HepG2 (cell line): ENCODE measurements around the gene ZKSCAN8. TPM values are rescaled to one million over a fixed set of nuclear protein-coding genes. Genes with fewer than 3 reads are reported as not detected.

Source experiments
- ARHGAP35 ChIP-seq: sonication (generic); formaldehyde crosslinking; IDR thresholded peaks from 2 replicates; pipeline ENCODE4 v1.9.0; 2022; ENCODE audit warnings: mild to moderate bottlenecking, inconsistent platforms, moderate library complexity, missing genetic modification reagents, borderline replicate concordance
- ARID2 ChIP-seq: sonication (generic); formaldehyde crosslinking; IDR thresholded peaks from 2 replicates; pipeline ENCODE4 v1.8.1; 2022; ENCODE audit warnings: mild to moderate bottlenecking, missing genetic modification reagents, borderline replicate concordance
- BCL6 ChIP-seq: IDR thresholded peaks from 2 replicates; pipeline ENCODE4 v1.6.1; 2016; ENCODE audit warnings: missing genetic modification reagents, missing compliant biosample characterization
- DBP ChIP-seq: sonication (generic); formaldehyde crosslinking; IDR thresholded peaks from 2 replicates; pipeline ENCODE4 v1.4.0; 2020; ENCODE audit warnings: missing genetic modification reagents; ENCODE audit errors: not compliant biosample characterization
- DNMT3B ChIP-seq: conservative IDR thresholded peaks from 2 replicates; pipeline ENCODE4 v1.6.1; 2016; ENCODE audit warnings: missing biosample characterization, control low read depth
- ETV5 ChIP-seq: IDR thresholded peaks from 2 replicates; pipeline ENCODE4 v1.6.1; 2018; ENCODE audit warnings: missing biosample characterization, missing genetic modification reagents, inconsistent platforms, borderline replicate concordance
- IKZF4 ChIP-seq: sonication (generic); formaldehyde crosslinking; IDR thresholded peaks from 2 replicates; pipeline ENCODE4 v1.5.1; 2020; ENCODE audit warnings: borderline replicate concordance, mild to moderate bottlenecking, low read depth, missing genetic modification reagents; ENCODE audit errors: not compliant biosample characterization
- KLF13 ChIP-seq: sonication (generic); formaldehyde crosslinking; IDR thresholded peaks from 2 replicates; pipeline ENCODE4 v1.4.0; 2020; ENCODE audit warnings: mild to moderate bottlenecking, missing genetic modification reagents
- KMT2B ChIP-seq: IDR thresholded peaks from 2 replicates; pipeline ENCODE4 v1.6.1; 2016; ENCODE audit warnings: missing genetic modification reagents, missing compliant biosample characterization
- LBX2 ChIP-seq: sonication (generic); formaldehyde crosslinking; IDR thresholded peaks from 2 replicates; pipeline ENCODE4 v1.5.0; 2020; ENCODE audit warnings: missing genetic modification reagents, mild to moderate bottlenecking, borderline replicate concordance
- PITX1 ChIP-seq: sonication (generic); formaldehyde crosslinking; IDR thresholded peaks from 2 replicates; pipeline ENCODE4 v1.5.1; 2020; ENCODE audit warnings: mild to moderate bottlenecking, missing genetic modification reagents
- PLRG1 ChIP-seq: fragments of 450-650 bp; conservative IDR thresholded peaks from 2 replicates; pipeline ENCODE4 v1.6.1; 2016
- PRMT3 ChIP-seq: sonication (generic); formaldehyde crosslinking; IDR thresholded peaks from 2 replicates; pipeline ENCODE4 v1.8.1; 2022; ENCODE audit warnings: low read depth, mild to moderate bottlenecking, moderate library complexity, missing genetic modification reagents, borderline replicate concordance
- RBM39 ChIP-seq: fragments of 200-400 bp; formaldehyde crosslinking; IDR thresholded peaks from one replicate; pipeline ENCODE4 v1.6.1; 2018; ENCODE audit warnings: antibody characterized with exemption, mild to moderate bottlenecking, low read depth, low read length; ENCODE audit not compliant: poor library complexity, severe bottlenecking
- TEAD3 ChIP-seq: optimal IDR thresholded peaks from 2 replicates; pipeline ENCODE3; 2016; ENCODE audit warnings: borderline replicate concordance
- TERF1 ChIP-seq: sonication (generic); formaldehyde crosslinking; IDR thresholded peaks from 2 replicates; pipeline ENCODE4 v1.8.0; 2022; ENCODE audit warnings: mild to moderate bottlenecking, missing genetic modification reagents, moderate library complexity
- TP53 ChIP-seq: sonication (generic); formaldehyde crosslinking; conservative IDR thresholded peaks from 2 replicates; pipeline ENCODE4 v1.4.0; 2020; ENCODE audit warnings: missing genetic modification reagents
- WIZ ChIP-seq: sonication (generic); formaldehyde crosslinking; IDR thresholded peaks from 2 replicates; pipeline ENCODE4 v1.5.1; 2020; ENCODE audit warnings: mild to moderate bottlenecking, missing genetic modification reagents
- ZFYVE20 ChIP-seq: sonication (generic); formaldehyde crosslinking; IDR thresholded peaks from 2 replicates; pipeline ENCODE4 v1.8.0; 2023; ENCODE audit warnings: low read depth, mild to moderate bottlenecking, moderate library complexity, missing genetic modification reagents, borderline replicate concordance
- ZNF24 ChIP-seq: fragments of 450-650 bp; IDR thresholded peaks from 2 replicates; pipeline ENCODE4 v1.6.1; 2017; ENCODE audit warnings: antibody characterized with exemption, mild to moderate bottlenecking
- ZNF260 ChIP-seq: sonication (generic); formaldehyde crosslinking; IDR thresholded peaks from 2 replicates; pipeline ENCODE4 v1.4.0; 2020; ENCODE audit warnings: missing genetic modification reagents, low read depth, mild to moderate bottlenecking, borderline replicate concordance
- ZNF367 ChIP-seq: sonication (generic); formaldehyde crosslinking; IDR thresholded peaks from 2 replicates; pipeline ENCODE4 v1.4.0; 2020; ENCODE audit warnings: missing genetic modification reagents, borderline replicate concordance
- ZNF414 ChIP-seq: sonication (generic); formaldehyde crosslinking; IDR thresholded peaks from 2 replicates; pipeline ENCODE4 v1.5.0; 2020; ENCODE audit warnings: missing genetic modification reagents
- ZNF484 ChIP-seq: sonication (generic); formaldehyde crosslinking; IDR thresholded peaks from 2 replicates; pipeline ENCODE4 v1.5.1; 2020; ENCODE audit warnings: mild to moderate bottlenecking, low read depth, missing genetic modification reagents, borderline replicate concordance
- ZNF496 ChIP-seq: sonication (generic); formaldehyde crosslinking; IDR thresholded peaks from 2 replicates; pipeline ENCODE4 v1.8.1; 2023; ENCODE audit warnings: mild to moderate bottlenecking, moderate library complexity, missing genetic modification reagents; ENCODE audit not compliant: insufficient replicate concordance
- ZNF546 ChIP-seq: sonication (generic); formaldehyde crosslinking; conservative IDR thresholded peaks from 2 replicates; pipeline ENCODE4 v1.8.1; 2023; ENCODE audit warnings: mild to moderate bottlenecking, missing genetic modification reagents
- polyA plus RNA-seq, 8 experiments: library from polyadenylated mRNA; depleted of rRNA in 3 of 8; stranded (reverse) in 7 of 8; unstranded in 1 of 8; fragments of >200 nt; fragmentation: Illumina TruSeq in 4 of 8; extraction: Trizol in 4 of 8; gene quantifications; 2 replicates each; pipeline versions ENCODE4 v1.2.1 to v1.2.3, GENCODE V29; 2011 to 2016; ENCODE audit warnings: low read depth in 4 of 8, missing spikeins in 1 of 8, mixed read lengths in 1 of 8; ENCODE audit not compliant: insufficient read depth in 1 of 8
- total RNA-seq, 5 experiments: library from RNA; depleted of rRNA; stranded (reverse); fragments of >200 nt; fragmentation: Illumina TruSeq; extraction: Trizol; gene quantifications; 2 replicates each; pipeline ENCODE4 v1.2.3, GENCODE V29; 2016; ENCODE audit warnings: low read depth in 1 of 5

ZKSCAN8 gene
- total and polyA plus RNA-seq, 2 of the 13 experiments (the other 11 are each of a cell fraction or from before 2014, with no cell fraction given), result 12.4 to 20.9 TPM

DNA sequence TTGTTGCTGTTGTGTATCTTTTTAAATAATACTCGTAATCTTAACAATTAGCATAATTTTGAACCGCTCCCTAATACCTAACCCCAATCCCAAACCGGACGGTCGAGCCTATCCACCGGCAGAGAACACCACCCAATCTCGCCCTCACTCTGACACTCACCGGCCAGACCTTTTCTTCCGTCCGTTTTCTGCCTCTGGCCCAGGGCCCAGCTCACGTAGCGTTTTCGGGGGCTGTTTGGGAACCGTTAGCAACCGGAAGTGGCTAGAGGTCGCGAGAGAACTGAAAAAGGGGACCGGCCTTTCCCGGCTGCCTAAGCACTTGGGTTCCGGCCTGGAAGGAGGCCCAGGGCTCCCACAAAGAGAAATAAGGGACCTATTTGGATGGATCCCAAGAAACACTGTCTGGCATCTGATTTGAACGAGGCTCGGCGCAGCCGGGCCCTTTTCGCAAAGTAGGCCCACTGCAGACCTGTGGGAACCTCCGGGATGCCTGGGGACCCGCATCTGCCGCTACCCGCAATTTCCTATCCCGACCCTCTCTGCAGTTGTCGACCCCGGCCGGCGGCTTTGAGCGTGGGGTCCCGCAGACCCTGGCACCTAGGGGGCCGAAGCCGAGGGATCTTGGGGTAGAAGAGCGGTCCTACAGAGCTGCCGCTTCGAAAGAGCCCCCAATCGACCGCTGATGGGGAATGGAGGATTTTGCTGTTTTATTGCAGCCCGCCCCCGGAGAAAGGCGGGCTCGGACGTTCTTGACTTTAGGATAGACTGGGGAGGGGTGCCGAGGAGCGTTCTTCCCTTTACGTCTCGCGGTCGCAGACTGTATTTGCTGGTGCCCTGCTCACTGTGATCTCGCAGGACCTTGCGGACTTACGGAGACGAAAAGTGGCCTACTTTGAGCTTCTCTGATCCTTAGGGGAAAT lies 4.8 kb upstream of the ZKSCAN8 start (continued):
- TF ChIP-seq ZNF414 (CRISPR knock-in tag) (peak; percentile 87; the same call in 1 of the 2 replicates), WIZ (peak; percentile 94), ZNF496 (CRISPR knock-in tag) (no peak), KLF13 (CRISPR knock-in tag) (no peak), KMT2B (CRISPR knock-in tag) (peak; percentile 100), ARID2 (CRISPR knock-in tag) (no peak), TERF1 (CRISPR knock-in tag) (no peak), DBP (no peak), IKZF4 (CRISPR knock-in tag) (peak; percentile 71), LBX2 (CRISPR knock-in tag) (peak; percentile 60; the same call in 1 of the 2 replicates), PLRG1 (no peak), TEAD3 (CRISPR knock-in tag) (peak; percentile 68), ZNF367 (CRISPR knock-in tag) (no peak), PITX1 (CRISPR knock-in tag) (peak; percentile 82), BCL6 (CRISPR knock-in tag) (peak; percentile 71), ZFYVE20 (CRISPR knock-in tag) (no peak), ZNF546 (no peak), TP53 (CRISPR knock-in tag) (no peak), ZNF24 (peak; percentile 76), ZNF260 (CRISPR knock-in tag) (no peak), ZNF484 (CRISPR knock-in tag) (no peak), ARHGAP35 (CRISPR knock-in tag) (no peak), DNMT3B (CRISPR knock-in tag) (peak; percentile 83; the same call in 1 of the 2 replicates), ETV5 (peak; percentile 81), PRMT3 (CRISPR knock-in tag) (peak; percentile 87; the same call in 1 of the 2 replicates), RBM39 (peak; percentile 94)
